ENCODE results near the gene LCMT1. TPM values are rescaled to one million over a fixed set of nuclear protein-coding genes. Genes with fewer than 3 reads are reported as not detected.

The LCMT1 gene
- total RNA-seq, 3 donors from 2014 or later (not counting 1 experiment from before 2014, with no cell fraction given), result 28.8 to 49.5 (median 43.0) TPM

DNA sequence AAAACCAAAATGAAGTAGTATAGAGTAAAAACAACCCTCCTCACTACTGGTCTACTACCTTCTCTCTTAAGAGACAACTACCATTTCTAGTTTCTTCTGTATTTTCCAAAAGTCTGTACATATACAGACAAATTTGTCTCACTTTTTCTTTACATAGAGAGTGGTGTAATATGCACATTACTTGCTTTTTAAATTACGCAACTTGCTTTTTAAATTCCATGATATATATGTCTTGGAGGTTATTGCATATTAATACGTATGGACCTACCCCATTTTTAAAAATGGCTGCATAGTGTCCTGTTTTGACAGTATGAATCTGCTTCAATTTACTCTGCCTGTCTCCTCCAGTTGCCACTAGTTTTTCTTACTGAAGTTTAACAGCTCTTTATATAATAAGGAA lies 62.7 kb downstream of the LCMT1 start:
- H3K9me3 Mint-ChIP-seq, result no peaks in the 10 kb centered on the region
- ATAC-seq (no peak), DNase-seq (no peak)
- H3K4me3 Mint-ChIP-seq, result no peak overlapping the region
- Histone ChIP-seq H3K36me3 (ENCODE audit: control insufficient read depth, insufficient read depth, low read length) (peaks cover 33% of the 10 kb centered on the region), H3K4me1 (ENCODE audit: control insufficient read depth, insufficient read depth, low read length) (peaks cover 9% of the 10 kb centered on the region), H3K4me3 (ENCODE audit: low read length) (no peak overlapping the region), H3K9me3 (ENCODE audit: control insufficient read depth, insufficient read depth, low read length) (no peaks in the 10 kb centered on the region), H3K27ac (ENCODE audit: low read length) (no peak overlapping the region), H3K27me3 (ENCODE audit: control insufficient read depth, insufficient read depth, low read length) (no peaks in the 10 kb centered on the region)
- H3K27ac Mint-ChIP-seq, result no peak overlapping the region
- WGBS (ENCODE audit: insufficient coverage), result 100% methylated on average over 1 of the region's 2 CpGs
- no peak for TF ChIP-seq CTCF (IDR thresholded peaks at IDR 0.05)
- intact Hi-C loops (cut with micrococcal nuclease), result no loop called here
- no peaks in the 10 kb centered on the region for H3K27me3 Mint-ChIP-seq (ENCODE audit: low read depth in 2 of 2)
- H3K36me3 Mint-ChIP-seq, result peaks cover 33% of the 10 kb centered on the region
- H3K4me1 Mint-ChIP-seq, result peaks cover 8 to 9% of the 10 kb centered on the region in 2 donors

DNA sequence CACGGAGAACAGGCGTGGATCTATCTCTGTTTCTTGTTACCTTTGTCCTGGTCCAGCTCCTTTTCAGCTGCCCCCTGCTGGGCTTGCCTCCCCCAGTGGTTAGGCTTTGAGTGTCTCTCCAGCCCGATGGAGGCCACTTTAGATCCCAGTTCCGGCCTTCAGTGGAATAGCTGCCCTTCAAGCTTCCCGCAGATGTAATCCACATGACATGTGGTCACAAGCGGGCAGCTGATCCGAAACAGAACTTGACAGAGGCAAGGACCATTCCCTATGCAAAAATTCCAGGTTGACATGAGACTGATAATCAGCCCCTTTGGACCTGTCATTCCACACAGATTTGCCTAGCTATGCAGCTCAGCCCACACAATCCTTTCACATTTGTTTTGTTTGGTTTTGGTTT lies 64.6 kb downstream of the LCMT1 start:
- peaks cover 8 to 9% of the 10 kb centered on the region in 2 donors for H3K4me1 Mint-ChIP-seq
- WGBS (ENCODE audit: insufficient coverage), result 97% methylated on average over 7 of the region's 7 CpGs
- H3K36me3 Mint-ChIP-seq, result peaks cover 17% of the 10 kb centered on the region

GRCh38 chr16:25177512-25177830 lies 65.9 kb downstream of the LCMT1 start:
- ATAC-seq (no peak), DNase-seq (no peak)
- Histone ChIP-seq H3K4me1 (ENCODE audit: control insufficient read depth, insufficient read depth, low read length) (peaks cover 9% of the 10 kb centered on the region), H3K9me3 (ENCODE audit: control insufficient read depth, insufficient read depth, low read length) (no peaks in the 10 kb centered on the region), H3K27me3 (ENCODE audit: control insufficient read depth, insufficient read depth, low read length) (no peaks in the 10 kb centered on the region), H3K27ac (ENCODE audit: low read length) (no peak overlapping the region), H3K36me3 (ENCODE audit: control insufficient read depth, insufficient read depth, low read length) (peaks cover 15% of the 10 kb centered on the region), H3K4me3 (ENCODE audit: low read length) (no peak overlapping the region)
- H3K27me3 Mint-ChIP-seq (ENCODE audit: low read depth in 2 of 2), result no peaks in the 10 kb centered on the region
- H3K9me3 Mint-ChIP-seq, result no peaks in the 10 kb centered on the region
- peak overlapping the region in 1 of 2 donors; percentile 70 for H3K27ac Mint-ChIP-seq
- intact Hi-C loops (cut with micrococcal nuclease), result no loop called here
- H3K4me3 Mint-ChIP-seq, result no peak overlapping the region
- TF ChIP-seq CTCF (IDR thresholded peaks at IDR 0.05), result no peak
- WGBS (ENCODE audit: insufficient coverage), result 100% methylated on average over 2 of the region's 3 CpGs
- peaks cover 8 to 9% of the 10 kb centered on the region in 2 donors for H3K4me1 Mint-ChIP-seq
- H3K36me3 Mint-ChIP-seq, result peaks cover 16% of the 10 kb centered on the region

More for the DNA sequence above, 64.6 kb downstream of the LCMT1 start:
- Mint-ChIP-seq H3K4me3 (no peak overlapping the region), H3K27ac (no peak overlapping the region), H3K27me3 (ENCODE audit: low read depth in 2 of 2) (no peaks in the 10 kb centered on the region), H3K9me3 (no peaks in the 10 kb centered on the region)
- no peak overlapping the region for H3K27ac ChIP-seq (ENCODE audit: low read length)
- peak in 1 of 2 donors; percentile 19 for DNase-seq
- peaks cover 21% of the 10 kb centered on the region for H3K36me3 ChIP-seq (ENCODE audit: control insufficient read depth, insufficient read depth, low read length)
- intact Hi-C loops (cut with micrococcal nuclease), result loop anchor here (1.0 kb wide), 1 partner anchor 121 kb away; no protein-coding TSS in a partner anchor
- no peaks in the 10 kb centered on the region for H3K27me3 ChIP-seq (ENCODE audit: control insufficient read depth, insufficient read depth, low read length)
- H3K9me3 ChIP-seq (ENCODE audit: control insufficient read depth, insufficient read depth, low read length), result no peaks in the 10 kb centered on the region
- H3K4me1 ChIP-seq (ENCODE audit: control insufficient read depth, insufficient read depth, low read length), result peaks cover 9% of the 10 kb centered on the region
- no peak for TF ChIP-seq CTCF (IDR thresholded peaks at IDR 0.05)
- ATAC-seq, result no peak
- H3K4me3 ChIP-seq (ENCODE audit: low read length), result no peak overlapping the region
